Measurements from ENCODE around the gene LAMB3.

DNA sequence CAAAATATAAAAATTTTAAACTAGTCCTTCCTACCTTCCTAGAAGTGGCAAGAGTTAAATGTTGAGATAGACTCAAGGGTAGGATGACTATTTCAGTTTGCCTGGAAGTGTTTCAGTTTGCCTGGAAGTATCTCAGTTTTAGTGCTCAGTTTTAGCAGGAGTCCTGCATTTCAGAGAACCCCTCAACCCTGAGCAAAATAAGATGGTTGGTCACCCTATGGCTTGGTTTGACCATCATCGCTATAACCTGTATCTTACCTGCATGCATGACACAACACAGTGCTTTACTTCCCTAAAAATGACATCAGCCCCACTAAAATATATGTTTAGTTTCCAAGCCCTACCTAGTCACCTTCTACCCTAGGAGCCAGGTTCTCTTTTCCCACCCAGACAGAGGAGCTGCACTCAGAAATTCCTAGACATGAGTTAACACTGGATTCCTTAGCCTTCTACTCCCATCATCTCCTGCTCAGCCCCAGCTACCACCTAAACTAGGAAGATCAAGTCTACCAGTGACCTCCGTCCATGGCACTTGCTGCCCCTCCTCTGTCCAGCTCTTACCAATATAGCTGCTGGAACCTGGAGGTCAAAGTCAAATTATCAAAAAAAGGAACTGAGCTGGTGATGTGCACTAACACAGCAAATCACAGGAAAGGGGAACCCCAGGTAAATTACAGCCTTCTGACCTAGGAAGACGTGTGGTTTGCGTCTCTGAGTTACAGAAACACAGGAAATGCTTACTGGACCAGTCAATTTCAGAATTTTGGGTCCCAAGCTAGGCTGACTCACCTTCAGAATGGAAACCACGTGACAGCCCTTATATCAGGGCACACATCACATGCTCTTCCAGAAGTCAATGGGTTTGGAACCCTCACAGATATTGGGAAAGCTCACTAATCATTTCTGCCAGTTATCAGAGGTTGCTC is 20.7 kb upstream of the LAMB3 start:
- TF ChIP-seq, protein P1, sequence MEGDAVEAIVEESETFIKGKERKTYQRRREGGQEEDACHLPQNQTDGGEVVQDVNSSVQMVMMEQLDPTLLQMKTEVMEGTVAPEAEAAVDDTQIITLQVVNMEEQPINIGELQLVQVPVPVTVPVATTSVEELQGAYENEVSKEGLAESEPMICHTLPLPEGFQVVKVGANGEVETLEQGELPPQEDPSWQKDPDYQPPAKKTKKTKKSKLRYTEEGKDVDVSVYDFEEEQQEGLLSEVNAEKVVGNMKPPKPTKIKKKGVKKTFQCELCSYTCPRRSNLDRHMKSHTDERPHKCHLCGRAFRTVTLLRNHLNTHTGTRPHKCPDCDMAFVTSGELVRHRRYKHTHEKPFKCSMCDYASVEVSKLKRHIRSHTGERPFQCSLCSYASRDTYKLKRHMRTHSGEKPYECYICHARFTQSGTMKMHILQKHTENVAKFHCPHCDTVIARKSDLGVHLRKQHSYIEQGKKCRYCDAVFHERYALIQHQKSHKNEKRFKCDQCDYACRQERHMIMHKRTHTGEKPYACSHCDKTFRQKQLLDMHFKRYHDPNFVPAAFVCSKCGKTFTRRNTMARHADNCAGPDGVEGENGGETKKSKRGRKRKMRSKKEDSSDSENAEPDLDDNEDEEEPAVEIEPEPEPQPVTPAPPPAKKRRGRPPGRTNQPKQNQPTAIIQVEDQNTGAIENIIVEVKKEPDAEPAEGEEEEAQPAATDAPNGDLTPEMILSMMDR (IDR thresholded peaks at IDR 0.05): no peak
- TF ChIP-seq POLR2A (IDR thresholded peaks at IDR 0.05): no peak

Measured in lower leg skin (tissue), 3 donors.